ENCODE results near the gene CTNNA2.

CTNNA2 gene

GRCh38 chr2:80461505-80462197, 948.8 kb downstream of the CTNNA2 start:
- Histone ChIP-seq H3K36me3 (ENCODE audit: control insufficient read depth in 1 of 2, insufficient read depth in 2 of 2, low read depth in 1 of 2, low read length in 2 of 2) (no peaks in the 10 kb centered on the region), H4K8ac (ENCODE audit: low read length) (no peak overlapping the region), H2BK5ac (ENCODE audit: low read depth, low read length, poor library complexity, severe bottlenecking) (no peak overlapping the region), H3K9me3 (ENCODE audit: control insufficient read depth, low read length) (no peaks in the 10 kb centered on the region), H3K27ac (ENCODE audit: low read length, poor library complexity, severe bottlenecking) (no peak overlapping the region), H2AFZ (ENCODE audit: low read depth, low read length) (no peak overlapping the region), H2AK5ac (ENCODE audit: low read length, severe bottlenecking) (no peak overlapping the region), H3K9ac (ENCODE audit: low read length) (no peak overlapping the region), H3K4ac (ENCODE audit: low read depth in 1 of 2, low read length in 2 of 2) (no peak overlapping the region), H3K14ac (ENCODE audit: low read length in 2 of 2) (no peak overlapping the region), H3K79me1 (replicated peaks; ENCODE audit: low read length, poor library complexity, severe bottlenecking) (no peaks in the 10 kb centered on the region), H3K4me3 (ENCODE audit: insufficient read depth in 1 of 2, low read depth in 1 of 2, low read length in 2 of 2) (no peak overlapping the region), H2BK15ac (ENCODE audit: low read depth, poor library complexity, severe bottlenecking) (no peak overlapping the region), H3K18ac (ENCODE audit: low read depth in 1 of 2, low read length in 2 of 2) (no peak overlapping the region), H2BK120ac (ENCODE audit: low read depth, low read length) (no peak overlapping the region), H3K23ac (ENCODE audit: low read length in 2 of 2) (no peak overlapping the region), H2BK12ac (ENCODE audit: low read length in 2 of 2) (no peak overlapping the region), H3K4me1 (ENCODE audit: control insufficient read depth, insufficient read depth, low read depth, low read length) (no peaks in the 10 kb centered on the region), H4K91ac (ENCODE audit: low read length) (no peak overlapping the region), H3K4me2 (ENCODE audit: low read length, poor library complexity, severe bottlenecking) (no peak overlapping the region), H3K27me3 (ENCODE audit: control insufficient read depth in 1 of 2, insufficient read depth in 1 of 2, low read length in 2 of 2) (no peaks in the 10 kb centered on the region)
- 86% methylated on average over 2 of the region's 3 CpGs for WGBS
- DNase-seq: no peak

GRCh38 chr2:80462654-80463053, 949.8 kb downstream of the CTNNA2 start:
- Histone ChIP-seq H3K4me3 (ENCODE audit: insufficient read depth in 1 of 2, low read depth in 1 of 2, low read length in 2 of 2) (no peak overlapping the region), H3K14ac (ENCODE audit: low read length in 2 of 2) (no peak overlapping the region), H3K23ac (ENCODE audit: low read length in 2 of 2) (no peak overlapping the region), H3K36me3 (ENCODE audit: control insufficient read depth in 1 of 2, insufficient read depth in 2 of 2, low read depth in 1 of 2, low read length in 2 of 2) (no peaks in the 10 kb centered on the region), H3K4me2 (ENCODE audit: low read length, poor library complexity, severe bottlenecking) (no peak overlapping the region), H4K8ac (ENCODE audit: low read length) (no peak overlapping the region), H3K27me3 (ENCODE audit: control insufficient read depth in 1 of 2, insufficient read depth in 1 of 2, low read length in 2 of 2) (no peaks in the 10 kb centered on the region), H2BK120ac (ENCODE audit: low read depth, low read length) (no peak overlapping the region), H2BK5ac (ENCODE audit: low read depth, low read length, poor library complexity, severe bottlenecking) (no peak overlapping the region), H3K4ac (ENCODE audit: low read depth in 1 of 2, low read length in 2 of 2) (no peak overlapping the region), H3K18ac (ENCODE audit: low read depth in 1 of 2, low read length in 2 of 2) (no peak overlapping the region), H3K79me1 (replicated peaks; ENCODE audit: low read length, poor library complexity, severe bottlenecking) (no peaks in the 10 kb centered on the region), H4K91ac (ENCODE audit: low read length) (no peak overlapping the region), H3K4me1 (ENCODE audit: control insufficient read depth, insufficient read depth, low read depth, low read length) (no peaks in the 10 kb centered on the region), H3K9ac (ENCODE audit: low read length) (no peak overlapping the region), H2AK5ac (ENCODE audit: low read length, severe bottlenecking) (no peak overlapping the region), H2BK12ac (ENCODE audit: low read length in 2 of 2) (no peak overlapping the region), H2BK15ac (ENCODE audit: low read depth, poor library complexity, severe bottlenecking) (no peak overlapping the region), H2AFZ (ENCODE audit: low read depth, low read length) (no peak overlapping the region), H3K9me3 (ENCODE audit: control insufficient read depth, low read length) (no peaks in the 10 kb centered on the region), H3K27ac (ENCODE audit: low read length, poor library complexity, severe bottlenecking) (no peak overlapping the region)
- DNase-seq: no peak
- 67% methylated on average over 8 of the region's 8 CpGs for WGBS

- no peak overlapping the region for H3K4me2 ChIP-seq (ENCODE audit: low read length, poor library complexity, severe bottlenecking)
- H4K8ac ChIP-seq (ENCODE audit: low read length): no peak overlapping the region
- no peak overlapping the region for H2BK12ac ChIP-seq (ENCODE audit: low read length in 2 of 2)
- no peak overlapping the region for H3K18ac ChIP-seq (ENCODE audit: low read depth in 1 of 2, low read length in 2 of 2)
- no peak overlapping the region for H3K27ac ChIP-seq (ENCODE audit: low read length, poor library complexity, severe bottlenecking)
- no peak overlapping the region for H3K9ac ChIP-seq (ENCODE audit: low read length)
- H2BK15ac ChIP-seq (ENCODE audit: low read depth, poor library complexity, severe bottlenecking): no peak overlapping the region
- no peak overlapping the region for H3K4me3 ChIP-seq (ENCODE audit: insufficient read depth in 1 of 2, low read depth in 1 of 2, low read length in 2 of 2)
- no peak overlapping the region for H2AFZ ChIP-seq (ENCODE audit: low read depth, low read length)
- no peak overlapping the region for H3K14ac ChIP-seq (ENCODE audit: low read length in 2 of 2)
- H4K91ac ChIP-seq (ENCODE audit: low read length): no peak overlapping the region
- H2BK120ac ChIP-seq (ENCODE audit: low read depth, low read length): no peak overlapping the region
- no peaks in the 10 kb centered on the region for H3K4me1 ChIP-seq (ENCODE audit: control insufficient read depth, insufficient read depth, low read depth, low read length)
- DNase-seq: no peak
- H2BK5ac ChIP-seq (ENCODE audit: low read depth, low read length, poor library complexity, severe bottlenecking): no peak overlapping the region
- H3K27me3 ChIP-seq (ENCODE audit: control insufficient read depth in 1 of 2, insufficient read depth in 1 of 2, low read length in 2 of 2): no peaks in the 10 kb centered on the region
- H3K23ac ChIP-seq (ENCODE audit: low read length in 2 of 2): no peak overlapping the region
- H3K9me3 ChIP-seq (ENCODE audit: control insufficient read depth, low read length): no peaks in the 10 kb centered on the region
- no peak overlapping the region for H3K4ac ChIP-seq (ENCODE audit: low read depth in 1 of 2, low read length in 2 of 2)
- H3K79me1 ChIP-seq (replicated peaks; ENCODE audit: low read length, poor library complexity, severe bottlenecking): no peaks in the 10 kb centered on the region
- no peaks in the 10 kb centered on the region for H3K36me3 ChIP-seq (ENCODE audit: control insufficient read depth in 1 of 2, insufficient read depth in 2 of 2, low read depth in 1 of 2, low read length in 2 of 2)
- 0% methylated on average over 1 of the region's 1 CpG for WGBS
- H2AK5ac ChIP-seq (ENCODE audit: low read length, severe bottlenecking): no peak overlapping the region
Observed at GRCh38 chr2:80464275-80464674, 951.4 kb downstream of the CTNNA2 start.

- 89% methylated on average over 3 of the region's 3 CpGs for WGBS
- H2AFZ ChIP-seq (ENCODE audit: low read depth, low read length): no peak overlapping the region
Observed at GRCh38 chr2:80467262-80467811, 954.5 kb downstream of the CTNNA2 start.

More at GRCh38 chr2:80467262-80467811, 954.5 kb downstream of the CTNNA2 start:
- H3K4ac ChIP-seq (ENCODE audit: low read depth in 1 of 2, low read length in 2 of 2): no peak overlapping the region
- no peak overlapping the region for H3K14ac ChIP-seq (ENCODE audit: low read length in 2 of 2)
- H3K9ac ChIP-seq (ENCODE audit: low read length): no peak overlapping the region
- H3K4me3 ChIP-seq (ENCODE audit: insufficient read depth in 1 of 2, low read depth in 1 of 2, low read length in 2 of 2): no peak overlapping the region
- no peak overlapping the region for H3K23ac ChIP-seq (ENCODE audit: low read length in 2 of 2)
- no peak overlapping the region for H4K8ac ChIP-seq (ENCODE audit: low read length)
- no peak overlapping the region for H4K91ac ChIP-seq (ENCODE audit: low read length)
- no peak overlapping the region for H2BK15ac ChIP-seq (ENCODE audit: low read depth, poor library complexity, severe bottlenecking)
- no peak overlapping the region for H3K27ac ChIP-seq (ENCODE audit: low read length, poor library complexity, severe bottlenecking)
- H2BK12ac ChIP-seq (ENCODE audit: low read length in 2 of 2): no peak overlapping the region
- H3K36me3 ChIP-seq (ENCODE audit: control insufficient read depth in 1 of 2, insufficient read depth in 2 of 2, low read depth in 1 of 2, low read length in 2 of 2): no peaks in the 10 kb centered on the region
- no peak for DNase-seq
- H3K4me1 ChIP-seq (ENCODE audit: control insufficient read depth, insufficient read depth, low read depth, low read length): no peaks in the 10 kb centered on the region
- H2BK5ac ChIP-seq (ENCODE audit: low read depth, low read length, poor library complexity, severe bottlenecking): no peak overlapping the region
- no peak overlapping the region for H2AK5ac ChIP-seq (ENCODE audit: low read length, severe bottlenecking)
- no peak overlapping the region for H3K4me2 ChIP-seq (ENCODE audit: low read length, poor library complexity, severe bottlenecking)
- H3K27me3 ChIP-seq (ENCODE audit: control insufficient read depth in 1 of 2, insufficient read depth in 1 of 2, low read length in 2 of 2): no peaks in the 10 kb centered on the region
- H3K9me3 ChIP-seq (ENCODE audit: control insufficient read depth, low read length): no peaks in the 10 kb centered on the region
- no peak overlapping the region for H3K18ac ChIP-seq (ENCODE audit: low read depth in 1 of 2, low read length in 2 of 2)
- H3K79me1 ChIP-seq (replicated peaks; ENCODE audit: low read length, poor library complexity, severe bottlenecking): no peaks in the 10 kb centered on the region
- H2BK120ac ChIP-seq (ENCODE audit: low read depth, low read length): no peak overlapping the region
